SK-N-SH treated with all-trans-retinoic acid at 6 μM for 48 hours (cell line): ENCODE results near the gene HINT1.
"Not testable (repeated sequence)": the region's sequence is repeated elsewhere in the genome, so short reads cannot be mapped to it uniquely, and the experiment has no call there.

ENCODE experiments used
- ATAC-seq: fragments of 200-7000 bp; cut with Tn5 transposase; 3 replicates; pipeline ENCODE4 v1.9.1; 2020; ENCODE audit warnings: mild to moderate bottlenecking, moderate library complexity
- BACH2 ChIP-seq: fragments of 250-450 bp; sonication (Bioruptor Pico); IDR thresholded peaks from 2 replicates; pipeline ENCODE4 v1.9.0; 2021; ENCODE audit warnings: mild to moderate bottlenecking, borderline replicate concordance
- CSDC2 ChIP-seq: fragments of 250-450 bp; sonication (Bioruptor Pico); IDR thresholded peaks from 2 replicates; pipeline ENCODE4 v1.5.0; 2020; ENCODE audit warnings: mild to moderate bottlenecking, moderate library complexity
- CSRNP3 ChIP-seq: fragments of 250-450 bp; sonication (Bioruptor Pico); IDR thresholded peaks from 2 replicates; pipeline ENCODE4 v1.5.1; 2021; ENCODE audit warnings: mild to moderate bottlenecking, moderate library complexity
- ESRRG ChIP-seq: fragments of 250-450 bp; sonication (Bioruptor Pico); IDR thresholded peaks from 2 replicates; pipeline ENCODE4 v1.6.1; 2021; ENCODE audit warnings: mild to moderate bottlenecking
- OSR1 ChIP-seq: fragments of 250-450 bp; sonication (Bioruptor Pico); IDR thresholded peaks from 2 replicates; pipeline ENCODE4 v1.8.0; 2022; ENCODE audit warnings: moderate library complexity, mild to moderate bottlenecking, inconsistent platforms
- PPARA ChIP-seq: fragments of 250-450 bp; sonication (Bioruptor Pico); IDR thresholded peaks from 2 replicates; pipeline ENCODE4 v1.5.0; 2020; ENCODE audit warnings: mild to moderate bottlenecking, borderline replicate concordance
- TOX ChIP-seq: fragments of 250-450 bp; sonication (Bioruptor Pico); IDR thresholded peaks from 2 replicates; pipeline ENCODE4 v1.8.0; 2021; ENCODE audit warnings: mild to moderate bottlenecking, moderate library complexity, borderline replicate concordance
- TSHZ2 ChIP-seq: fragments of 250-450 bp; sonication (Bioruptor Pico); IDR thresholded peaks from 2 replicates; pipeline ENCODE4 v1.5.0; 2020; ENCODE audit warnings: mild to moderate bottlenecking, moderate library complexity
- ZC3H10 ChIP-seq: fragments of 250-450 bp; sonication (Bioruptor Pico); IDR thresholded peaks from 2 replicates; pipeline ENCODE4 v1.5.1; 2021; ENCODE audit warnings: mild to moderate bottlenecking, moderate library complexity
- ZFP3 ChIP-seq: fragments of 250-450 bp; sonication (Bioruptor Pico); IDR thresholded peaks from 2 replicates; pipeline ENCODE4 v1.5.0; 2020; ENCODE audit warnings: mild to moderate bottlenecking, moderate library complexity
- ZFP30 ChIP-seq: fragments of 450-650 bp; formaldehyde crosslinking; IDR thresholded peaks from 2 replicates; pipeline ENCODE4 v1.5.0; 2022; ENCODE audit warnings: mild to moderate bottlenecking, moderate library complexity
- ZNF565 ChIP-seq: fragments of 450-650 bp; formaldehyde crosslinking; conservative IDR thresholded peaks from 2 replicates; pipeline ENCODE4 v1.5.0; 2020; ENCODE audit warnings: low read depth, mild to moderate bottlenecking, moderate library complexity
- ZNF70 ChIP-seq: fragments of 450-650 bp; formaldehyde crosslinking; IDR thresholded peaks from 2 replicates; pipeline ENCODE4 v1.5.0; 2020; ENCODE audit warnings: mild to moderate bottlenecking, moderate library complexity
- ZNF8 ChIP-seq: fragments of 450-650 bp; formaldehyde crosslinking; IDR thresholded peaks from 2 replicates; pipeline ENCODE4 v1.5.0; 2020; ENCODE audit warnings: mild to moderate bottlenecking, moderate library complexity
- TF ChIP-seq, protein P1 (sequence below): fragments of 250-450 bp; sonication (Bioruptor Pico); IDR thresholded peaks from 2 replicates; pipeline ENCODE4 v1.8.0; 2020; ENCODE audit warnings: mild to moderate bottlenecking, moderate library complexity, borderline replicate concordance
- TF ChIP-seq, protein P2 (sequence below): fragments of 250-450 bp; sonication (Bioruptor Pico); IDR thresholded peaks from 2 replicates; pipeline ENCODE4 v1.8.0; 2021; ENCODE audit warnings: low read depth, mild to moderate bottlenecking, moderate library complexity, borderline replicate concordance

The HINT1 gene

DNA sequence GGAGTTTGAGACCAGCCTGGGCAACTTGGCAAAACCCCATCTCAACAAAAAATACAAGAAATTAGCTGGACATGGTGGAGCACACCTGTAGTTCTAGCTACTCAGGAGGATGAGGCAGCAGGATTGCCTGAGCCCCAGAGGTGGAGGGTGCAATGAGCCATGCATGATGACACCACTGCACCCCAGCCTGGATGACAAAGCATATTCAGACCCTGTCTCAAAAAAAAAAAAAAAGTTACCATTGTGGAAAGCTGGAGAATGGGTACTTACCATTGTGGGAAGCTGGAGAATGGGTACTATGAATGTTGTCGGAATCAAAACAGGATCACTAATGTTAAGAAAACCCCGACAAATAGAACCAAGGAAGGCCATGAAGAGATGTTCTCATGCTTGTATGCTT, 25.7 kb downstream of the HINT1 start (continued):
- TF ChIP-seq TSHZ2 (CRISPR knock-in tag) = no peak

GRCh38 chr5:131138406-131138805, 26.6 kb downstream of the HINT1 start:
- ATAC-seq = not testable (repeated sequence)

DNA sequence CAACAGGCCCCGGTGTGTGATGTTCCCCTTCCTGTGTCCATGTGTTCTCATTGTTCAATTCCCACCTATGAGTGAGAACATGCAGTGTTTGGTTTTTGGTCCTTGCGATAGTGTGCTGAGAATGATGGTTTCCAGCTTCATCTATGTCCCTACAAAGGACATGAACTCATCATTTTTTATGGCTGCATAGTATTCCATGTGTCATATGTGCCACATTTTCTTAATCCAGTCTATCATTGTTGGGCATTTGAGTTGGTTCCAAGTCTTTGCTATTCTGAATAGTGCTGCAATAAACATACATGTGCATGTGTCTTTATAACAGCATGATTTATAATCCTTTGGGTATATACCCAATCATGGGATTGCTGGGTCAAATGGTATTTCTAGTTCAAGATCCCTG, 32.0 kb downstream of the HINT1 start:
- not testable (repeated sequence) for ATAC-seq

GRCh38 chr5:131129306-131129705, 35.8 kb downstream of the HINT1 start:
- ATAC-seq = no peak
- no peak for TF ChIP-seq BACH2 (CRISPR knock-in tag)
- no peak for TF ChIP-seq ZFP30 (CRISPR knock-in tag)
- TF ChIP-seq ZNF8 (CRISPR knock-in tag) = no peak
- no peak for TF ChIP-seq ZNF70 (CRISPR knock-in tag)
- TF ChIP-seq ZNF565 (CRISPR knock-in tag) = no peak
- TF ChIP-seq OSR1 (CRISPR knock-in tag) = no peak
- no peak for TF ChIP-seq ESRRG (CRISPR knock-in tag)
- TF ChIP-seq TSHZ2 (CRISPR knock-in tag) = no peak
- TF ChIP-seq, protein P1, sequence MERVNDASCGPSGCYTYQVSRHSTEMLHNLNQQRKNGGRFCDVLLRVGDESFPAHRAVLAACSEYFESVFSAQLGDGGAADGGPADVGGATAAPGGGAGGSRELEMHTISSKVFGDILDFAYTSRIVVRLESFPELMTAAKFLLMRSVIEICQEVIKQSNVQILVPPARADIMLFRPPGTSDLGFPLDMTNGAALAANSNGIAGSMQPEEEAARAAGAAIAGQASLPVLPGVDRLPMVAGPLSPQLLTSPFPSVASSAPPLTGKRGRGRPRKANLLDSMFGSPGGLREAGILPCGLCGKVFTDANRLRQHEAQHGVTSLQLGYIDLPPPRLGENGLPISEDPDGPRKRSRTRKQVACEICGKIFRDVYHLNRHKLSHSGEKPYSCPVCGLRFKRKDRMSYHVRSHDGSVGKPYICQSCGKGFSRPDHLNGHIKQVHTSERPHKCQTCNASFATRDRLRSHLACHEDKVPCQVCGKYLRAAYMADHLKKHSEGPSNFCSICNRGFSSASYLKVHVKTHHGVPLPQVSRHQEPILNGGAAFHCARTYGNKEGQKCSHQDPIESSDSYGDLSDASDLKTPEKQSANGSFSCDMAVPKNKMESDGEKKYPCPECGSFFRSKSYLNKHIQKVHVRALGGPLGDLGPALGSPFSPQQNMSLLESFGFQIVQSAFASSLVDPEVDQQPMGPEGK (CRISPR knock-in tag) = no peak
- no peak for TF ChIP-seq ZFP3 (CRISPR knock-in tag)
- TF ChIP-seq CSDC2 = no peak
- TF ChIP-seq TOX (CRISPR knock-in tag) = no peak
- no peak for TF ChIP-seq PPARA
- TF ChIP-seq CSRNP3 (CRISPR knock-in tag) = no peak
- TF ChIP-seq, protein P2, sequence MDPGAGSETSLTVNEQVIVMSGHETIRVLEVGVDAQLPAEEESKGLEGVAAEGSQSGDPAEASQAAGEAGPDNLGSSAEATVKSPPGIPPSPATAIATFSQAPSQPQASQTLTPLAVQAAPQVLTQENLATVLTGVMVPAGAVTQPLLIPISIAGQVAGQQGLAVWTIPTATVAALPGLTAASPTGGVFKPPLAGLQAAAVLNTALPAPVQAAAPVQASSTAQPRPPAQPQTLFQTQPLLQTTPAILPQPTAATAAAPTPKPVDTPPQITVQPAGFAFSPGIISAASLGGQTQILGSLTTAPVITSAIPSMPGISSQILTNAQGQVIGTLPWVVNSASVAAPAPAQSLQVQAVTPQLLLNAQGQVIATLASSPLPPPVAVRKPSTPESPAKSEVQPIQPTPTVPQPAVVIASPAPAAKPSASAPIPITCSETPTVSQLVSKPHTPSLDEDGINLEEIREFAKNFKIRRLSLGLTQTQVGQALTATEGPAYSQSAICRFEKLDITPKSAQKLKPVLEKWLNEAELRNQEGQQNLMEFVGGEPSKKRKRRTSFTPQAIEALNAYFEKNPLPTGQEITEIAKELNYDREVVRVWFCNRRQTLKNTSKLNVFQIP = no peak
- no peak for TF ChIP-seq ZC3H10 (CRISPR knock-in tag)
- TF ChIP-seq, all 23 proteins: peak for 0

- not testable (repeated sequence) for ATAC-seq
Measured at GRCh38 chr5:131127244-131127643, 37.8 kb downstream of the HINT1 start.
